Heart left ventricle (tissue), 16 donors: ENCODE data around the gene TRIM71. TPM values are rescaled to one million over a fixed set of nuclear protein-coding genes. Genes with fewer than 3 reads are reported as not detected.

Experiments used
- ATAC-seq, 4 donors: fragments of 200-7000 bp; cut with Tn5 transposase; one replicate each; pipeline ENCODE4 v1.9.1; 2020 to 2022; ENCODE audit warnings: moderate library complexity in 4 of 4, mild to moderate bottlenecking in 3 of 4, moderate number of reproducible peaks in 1 of 4
- DNase-seq, 5 donors: peaks; one replicate each; pipeline ENCODE4 v3.0.0-alpha.2; 2020
- H3K27ac ChIP-seq, 12 donors: fragments of 200-600 bp; sonication (generic) in 4 of 12; one replicate each; pipeline versions ENCODE4 v1.5.0 to v1.8.0; 2016 to 2022; ENCODE audit warnings: mild to moderate bottlenecking in 2 of 12
- H3K27me3 ChIP-seq, 9 donors: fragments of 200-600 bp; sonication (generic) in 2 of 9; one replicate each; pipeline versions ENCODE4 v1.5.1 to v1.8.0; 2016 to 2022; ENCODE audit warnings: mild to moderate bottlenecking in 3 of 9
- H3K36me3 ChIP-seq, 9 donors: fragments of 200-600 bp; sonication (generic) in 2 of 9; one replicate each; pipeline versions ENCODE4 v1.5.0 to v1.8.0; 2018 to 2022; ENCODE audit warnings: mild to moderate bottlenecking in 2 of 9
- H3K4me1 ChIP-seq, 12 donors: fragments of 200-600 bp; sonication (generic) in 4 of 12; one replicate each; pipeline versions ENCODE4 v1.5.0 to v1.8.0; 2016 to 2022; ENCODE audit warnings: mild to moderate bottlenecking in 3 of 12
- H3K4me3 ChIP-seq, 12 donors: fragments of 200-600 bp; sonication (generic) in 4 of 12; one replicate each; pipeline versions ENCODE4 v1.5.0 to v1.8.0; 2017 to 2022; ENCODE audit warnings: mild to moderate bottlenecking in 9 of 12, moderate library complexity in 4 of 12
- H3K9me3 ChIP-seq, 12 donors: fragments of 200-600 bp; sonication (generic) in 4 of 12; one replicate each; pipeline versions ENCODE4 v1.5.0 to v1.8.0; 2016 to 2022; ENCODE audit warnings: mild to moderate bottlenecking in 1 of 12
- POLR2A ChIP-seq, 2 donors: fragments of 450-650 bp; IDR thresholded peaks; one replicate each; pipeline ENCODE4 v1.6.1; 2017; ENCODE audit warnings: antibody characterized with exemption in 2 of 2, mild to moderate bottlenecking in 2 of 2, moderate library complexity in 2 of 2
- WGBS, 4 donors: extraction: QIAGEN DNeasy Blood & Tissue Kit in 2 of 4; methylation state at CpG; one replicate each; pipeline versions ENCODE4 v1.1.5 to v1.1.7; 2013 to 2018; 5-methylcytosine and 5-hydroxymethylcytosine counted together
- intact Hi-C, 10 donors: fragments of 100-400 bp; cut with DNase I; formaldehyde crosslinking; loops; one replicate each; pipeline versions ENCODE4 v1.11.1 to v1.14.2; 2022
- polyA plus RNA-seq, 2 donors: library from polyadenylated mRNA; stranded (reverse); fragments of 200-250 nt; gene quantifications; one replicate each; pipeline ENCODE4 v1.2.3, GENCODE V29; 2013
- total RNA-seq, 9 donors: library from RNA; depleted of rRNA in 2 of 9; stranded (reverse); fragments of >200 nt in 2 of 9; fragmentation: NEBNext Ultra II Directional in 3 of 9; extraction: Animal tissue kit (Norgen Biotek cat#: 25700) in 3 of 9; gene quantifications; one replicate each; pipeline versions ENCODE4 v1.1.0 to v1.2.4, GENCODE V29; 2016 to 2023
- TF ChIP-seq, protein P1 (sequence below), 12 donors: fragments of 200-600 bp; sonication (generic) in 4 of 12; IDR thresholded peaks; one replicate each; pipeline versions ENCODE4 v1.5.0 to v1.8.0; 2018 to 2022; ENCODE audit warnings: antibody characterized with exemption in 12 of 12, mild to moderate bottlenecking in 5 of 12
- donor health status: ischemic (EF 13 %, LVEDD 7.1; RV severe dilation, severe dysfunction).
- donor health status: healthy with polysubstance abuse.
- donor health status: DM: no; HTN: yes; CAD: no.
- donor health status: DM: no; HTN: no; CAD: no.
- donor health status: ischemic (EF 25% LVEDD 6.9; RV normal size, moderate dysfunction).
- donor health status: ischemic (EF 25% LVEDD 5.7; RV mildly dilated, moderate dysfunction).
- donor health status: healthy.
- donor health status: DM: yes; HTN: yes; CAD: no.
- donor health status: ischemic (EF 35%, LVEDD 5.7; RV mildly dilated, moderate dysfunction).
- donor health status: nonischemic (EF 11% LVEDD 7.7; RV severe dilation, severe dysfunction).
- donor health status: DM: yes; HTN: yes; CAD: no.
- donor health status: PGD.
- donor health status: ischemic (EF 29% LVEDD 5.4; RV normal size, mild dysfunction).
- donor health status: nonischemic (EF 23%, LVEDD 6.1; RV moderate dilation, normal function).

Gene TRIM71
- total and polyA plus RNA-seq, 11 donors, result 0.05 TPM; not detected in 9

DNA sequence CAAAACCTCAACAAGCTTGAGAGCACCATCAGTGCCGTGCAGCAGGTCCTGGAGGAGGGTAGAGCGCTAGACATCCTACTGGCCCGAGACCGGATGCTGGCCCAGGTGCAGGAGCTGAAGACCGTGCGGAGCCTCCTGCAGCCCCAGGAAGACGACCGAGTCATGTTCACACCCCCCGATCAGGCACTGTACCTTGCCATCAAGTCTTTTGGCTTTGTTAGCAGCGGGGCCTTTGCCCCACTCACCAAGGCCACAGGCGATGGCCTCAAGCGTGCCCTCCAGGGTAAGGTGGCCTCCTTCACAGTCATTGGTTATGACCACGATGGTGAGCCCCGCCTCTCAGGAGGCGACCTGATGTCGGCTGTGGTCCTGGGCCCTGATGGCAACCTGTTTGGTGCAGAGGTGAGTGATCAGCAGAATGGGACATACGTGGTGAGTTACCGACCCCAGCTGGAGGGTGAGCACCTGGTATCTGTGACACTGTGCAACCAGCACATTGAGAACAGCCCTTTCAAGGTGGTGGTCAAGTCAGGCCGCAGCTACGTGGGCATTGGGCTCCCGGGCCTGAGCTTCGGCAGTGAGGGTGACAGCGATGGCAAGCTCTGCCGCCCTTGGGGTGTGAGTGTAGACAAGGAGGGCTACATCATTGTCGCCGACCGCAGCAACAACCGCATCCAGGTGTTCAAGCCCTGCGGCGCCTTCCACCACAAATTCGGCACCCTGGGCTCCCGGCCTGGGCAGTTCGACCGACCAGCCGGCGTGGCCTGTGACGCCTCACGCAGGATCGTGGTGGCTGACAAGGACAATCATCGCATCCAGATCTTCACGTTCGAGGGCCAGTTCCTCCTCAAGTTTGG lies 72.9 kb downstream of the TRIM71 start:
- no peak for DNase-seq
- no peak overlapping the region for H3K4me3 ChIP-seq
- intact Hi-C loops, result no loop called here
- H3K27ac ChIP-seq, result no peak overlapping the region
- H3K4me1 ChIP-seq, result no peaks in the 10 kb centered on the region
- ATAC-seq, result no peak
- no peaks in the 10 kb centered on the region for H3K36me3 ChIP-seq
- no peak for TF ChIP-seq POLR2A (IDR thresholded peaks at IDR 0.05)
- TF ChIP-seq, protein P1, sequence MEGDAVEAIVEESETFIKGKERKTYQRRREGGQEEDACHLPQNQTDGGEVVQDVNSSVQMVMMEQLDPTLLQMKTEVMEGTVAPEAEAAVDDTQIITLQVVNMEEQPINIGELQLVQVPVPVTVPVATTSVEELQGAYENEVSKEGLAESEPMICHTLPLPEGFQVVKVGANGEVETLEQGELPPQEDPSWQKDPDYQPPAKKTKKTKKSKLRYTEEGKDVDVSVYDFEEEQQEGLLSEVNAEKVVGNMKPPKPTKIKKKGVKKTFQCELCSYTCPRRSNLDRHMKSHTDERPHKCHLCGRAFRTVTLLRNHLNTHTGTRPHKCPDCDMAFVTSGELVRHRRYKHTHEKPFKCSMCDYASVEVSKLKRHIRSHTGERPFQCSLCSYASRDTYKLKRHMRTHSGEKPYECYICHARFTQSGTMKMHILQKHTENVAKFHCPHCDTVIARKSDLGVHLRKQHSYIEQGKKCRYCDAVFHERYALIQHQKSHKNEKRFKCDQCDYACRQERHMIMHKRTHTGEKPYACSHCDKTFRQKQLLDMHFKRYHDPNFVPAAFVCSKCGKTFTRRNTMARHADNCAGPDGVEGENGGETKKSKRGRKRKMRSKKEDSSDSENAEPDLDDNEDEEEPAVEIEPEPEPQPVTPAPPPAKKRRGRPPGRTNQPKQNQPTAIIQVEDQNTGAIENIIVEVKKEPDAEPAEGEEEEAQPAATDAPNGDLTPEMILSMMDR (IDR thresholded peaks at IDR 0.05), result no peak
- WGBS, 4 donors, result 94 to 97% (median 96%) methylated on average over 27 to 42 of the region's 42 CpGs
- no peaks in the 10 kb centered on the region for H3K9me3 ChIP-seq
- peaks cover 0 to 5% (median 0%) of the 10 kb centered on the region in 9 donors for H3K27me3 ChIP-seq

GRCh38 chr3:32891365-32891764 lies 73.6 kb downstream of the TRIM71 start:
- DNase-seq, result no peak
- H3K9me3 ChIP-seq, result no peaks in the 10 kb centered on the region
- intact Hi-C loops, result no loop called here
- H3K27ac ChIP-seq, result no peak overlapping the region
- no peaks in the 10 kb centered on the region for H3K4me1 ChIP-seq
- ATAC-seq, result no peak
- H3K27me3 ChIP-seq, result peaks cover 0 to 5% (median 0%) of the 10 kb centered on the region in 9 donors
- 91 to 98% (median 95%) methylated on average over 18 to 19 of the region's 19 CpGs for WGBS, 4 donors
- no peak for TF ChIP-seq POLR2A (IDR thresholded peaks at IDR 0.05)
- TF ChIP-seq, protein P1 (IDR thresholded peaks at IDR 0.05), result no peak
- H3K36me3 ChIP-seq, result no peaks in the 10 kb centered on the region
- no peak overlapping the region for H3K4me3 ChIP-seq

DNA sequence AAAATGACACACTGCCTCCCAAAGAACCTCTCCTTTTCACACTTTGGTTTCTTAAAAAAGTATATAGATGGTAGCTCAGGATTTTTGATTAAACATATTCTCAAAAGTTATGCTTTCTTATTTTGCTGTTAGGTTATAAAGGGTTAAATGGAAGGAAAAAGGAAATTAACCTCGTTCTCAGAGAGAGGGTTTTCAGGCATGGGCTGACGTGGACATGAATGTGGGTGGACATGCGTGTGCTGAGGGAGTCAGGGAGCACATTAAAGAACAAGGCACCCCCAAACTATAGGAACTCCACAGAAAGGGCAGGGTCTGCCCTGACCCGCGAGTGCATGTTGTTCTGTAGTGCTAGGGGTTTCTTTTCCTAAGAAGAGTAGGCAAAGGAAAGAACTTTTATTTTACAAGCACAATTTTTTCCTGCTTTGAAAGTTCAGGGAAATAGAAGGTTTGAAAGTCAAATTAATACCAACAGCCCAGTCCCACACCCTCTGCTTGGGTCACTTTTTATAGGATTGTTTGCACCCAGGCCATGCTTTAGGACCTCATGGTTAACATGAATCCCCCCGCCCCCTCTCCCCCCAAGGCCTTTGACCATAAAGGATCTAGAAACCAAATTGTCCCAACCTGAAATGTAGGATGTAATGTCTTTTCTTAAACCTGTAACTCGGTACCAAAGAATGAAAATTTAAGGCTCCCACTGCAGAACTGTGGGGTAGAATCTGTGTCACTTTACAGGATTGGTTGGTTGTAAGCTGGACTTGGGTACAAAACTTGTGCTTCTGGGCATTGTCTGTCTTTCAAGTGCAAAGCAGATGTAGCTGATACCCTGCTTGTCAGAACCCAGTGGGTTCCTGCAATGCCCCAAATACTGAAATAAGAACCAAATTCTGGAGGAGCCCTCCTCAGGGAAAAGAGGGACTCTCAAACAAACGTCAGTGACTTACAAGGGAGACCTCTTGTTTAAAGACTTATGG lies 75.1 kb downstream of the TRIM71 start:
- no peak overlapping the region for H3K27ac ChIP-seq
- TF ChIP-seq, protein P1 (IDR thresholded peaks at IDR 0.05), result no peak
- TF ChIP-seq POLR2A (IDR thresholded peaks at IDR 0.05), result no peak
- 62 to 75% (median 64%) methylated on average over 8 of the region's 8 CpGs for WGBS, 4 donors

DNA sequence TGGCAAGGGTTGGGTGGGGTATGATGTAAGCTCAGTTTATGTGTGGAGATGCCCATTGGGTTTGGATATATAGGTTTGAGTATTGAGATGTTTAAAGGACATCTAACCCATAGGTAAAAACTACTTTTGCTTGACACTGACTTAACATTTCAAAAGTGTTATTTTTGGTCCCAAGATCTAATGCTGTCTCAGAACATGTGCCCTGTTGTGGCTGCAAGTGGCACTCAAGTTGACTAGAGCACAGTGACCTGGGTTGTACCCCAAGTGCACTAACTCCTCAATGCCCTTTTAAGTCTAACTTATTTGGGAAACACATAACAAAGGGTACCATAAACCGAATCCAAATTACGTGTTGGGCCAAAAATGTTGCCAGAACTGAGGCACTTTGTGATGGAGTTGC lies 77.2 kb downstream of the TRIM71 start:
- no peak for TF ChIP-seq POLR2A (IDR thresholded peaks at IDR 0.05)
- TF ChIP-seq, protein P1 (IDR thresholded peaks at IDR 0.05), result no peak
- no peaks in the 10 kb centered on the region for H3K36me3 ChIP-seq
- 80 to 94% (median 91%) methylated on average over 2 of the region's 2 CpGs for WGBS, 4 donors

More for the DNA sequence above, 75.1 kb downstream of the TRIM71 start:
- intact Hi-C loops, result no loop called here
- Histone ChIP-seq H3K9me3 (no peaks in the 10 kb centered on the region), H3K4me1 (no peaks in the 10 kb centered on the region), H3K4me3 (no peak overlapping the region), H3K36me3 (no peaks in the 10 kb centered on the region), H3K27me3 (peaks cover 0 to 13% (median 1%) of the 10 kb centered on the region in 9 donors)
- no peak for ATAC-seq
- DNase-seq, result no peak

More for the DNA sequence above, 77.2 kb downstream of the TRIM71 start:
- H3K27ac ChIP-seq, result no peak overlapping the region
- no peaks in the 10 kb centered on the region for H3K9me3 ChIP-seq
- H3K4me1 ChIP-seq, result no peaks in the 10 kb centered on the region
- H3K27me3 ChIP-seq, result peaks cover 0 to 28% (median 7%) of the 10 kb centered on the region in 9 donors
- H3K4me3 ChIP-seq, result no peak overlapping the region
- intact Hi-C loops, result no loop called here
- DNase-seq (no peak), ATAC-seq (no peak)
